ENCODE data around the gene MALAT1. TPM values are rescaled to one million over a fixed set of nuclear protein-coding genes. Genes with fewer than 3 reads are reported as not detected.

The MALAT1 gene
- total and polyA plus RNA-seq, 2 experiments from 2014 or later, result 7,439 to 16,838 TPM

GRCh38 chr11:65493367-65494176 is 5.3 kb upstream of the MALAT1 start:
- peaks cover 5% of the 10 kb centered on the region for H3K36me3 ChIP-seq
- DNase-seq (ENCODE audit: low read depth in 1 of 2, low spot score in 1 of 2), result peak in 1 of 2 donors; percentile 93
- H3K27ac ChIP-seq, result peak overlapping the region; percentile 100
- TF ChIP-seq, protein P1, sequence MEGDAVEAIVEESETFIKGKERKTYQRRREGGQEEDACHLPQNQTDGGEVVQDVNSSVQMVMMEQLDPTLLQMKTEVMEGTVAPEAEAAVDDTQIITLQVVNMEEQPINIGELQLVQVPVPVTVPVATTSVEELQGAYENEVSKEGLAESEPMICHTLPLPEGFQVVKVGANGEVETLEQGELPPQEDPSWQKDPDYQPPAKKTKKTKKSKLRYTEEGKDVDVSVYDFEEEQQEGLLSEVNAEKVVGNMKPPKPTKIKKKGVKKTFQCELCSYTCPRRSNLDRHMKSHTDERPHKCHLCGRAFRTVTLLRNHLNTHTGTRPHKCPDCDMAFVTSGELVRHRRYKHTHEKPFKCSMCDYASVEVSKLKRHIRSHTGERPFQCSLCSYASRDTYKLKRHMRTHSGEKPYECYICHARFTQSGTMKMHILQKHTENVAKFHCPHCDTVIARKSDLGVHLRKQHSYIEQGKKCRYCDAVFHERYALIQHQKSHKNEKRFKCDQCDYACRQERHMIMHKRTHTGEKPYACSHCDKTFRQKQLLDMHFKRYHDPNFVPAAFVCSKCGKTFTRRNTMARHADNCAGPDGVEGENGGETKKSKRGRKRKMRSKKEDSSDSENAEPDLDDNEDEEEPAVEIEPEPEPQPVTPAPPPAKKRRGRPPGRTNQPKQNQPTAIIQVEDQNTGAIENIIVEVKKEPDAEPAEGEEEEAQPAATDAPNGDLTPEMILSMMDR (IDR thresholded peaks at IDR 0.05; ENCODE audit: low read depth, low read length), result no peak
- peaks cover 66% of the 10 kb centered on the region for H3K4me1 ChIP-seq (ENCODE audit: low read depth)
- H3K9me3 ChIP-seq (ENCODE audit: low read depth), result no peaks in the 10 kb centered on the region
- H3K4me3 ChIP-seq, result no peak overlapping the region
- H3K27me3 ChIP-seq, result no peaks in the 10 kb centered on the region

GRCh38 chr11:65496304-65497140 is 2.3 kb upstream of the MALAT1 start:
- H3K27me3 ChIP-seq, result no peaks in the 10 kb centered on the region
- peak overlapping the region; percentile 23 for H3K4me3 ChIP-seq
- TF ChIP-seq, protein P1 (IDR thresholded peaks at IDR 0.05; ENCODE audit: low read depth, low read length), result no peak
- no peaks in the 10 kb centered on the region for H3K9me3 ChIP-seq (ENCODE audit: low read depth)
- H3K36me3 ChIP-seq, result peaks cover 15% of the 10 kb centered on the region
- peak in 1 of 2 donors; percentile 77 for DNase-seq (ENCODE audit: low read depth in 1 of 2, low spot score in 1 of 2)
- peak overlapping the region; percentile 100 for H3K27ac ChIP-seq
- peaks cover 47% of the 10 kb centered on the region for H3K4me1 ChIP-seq (ENCODE audit: low read depth)

DNA sequence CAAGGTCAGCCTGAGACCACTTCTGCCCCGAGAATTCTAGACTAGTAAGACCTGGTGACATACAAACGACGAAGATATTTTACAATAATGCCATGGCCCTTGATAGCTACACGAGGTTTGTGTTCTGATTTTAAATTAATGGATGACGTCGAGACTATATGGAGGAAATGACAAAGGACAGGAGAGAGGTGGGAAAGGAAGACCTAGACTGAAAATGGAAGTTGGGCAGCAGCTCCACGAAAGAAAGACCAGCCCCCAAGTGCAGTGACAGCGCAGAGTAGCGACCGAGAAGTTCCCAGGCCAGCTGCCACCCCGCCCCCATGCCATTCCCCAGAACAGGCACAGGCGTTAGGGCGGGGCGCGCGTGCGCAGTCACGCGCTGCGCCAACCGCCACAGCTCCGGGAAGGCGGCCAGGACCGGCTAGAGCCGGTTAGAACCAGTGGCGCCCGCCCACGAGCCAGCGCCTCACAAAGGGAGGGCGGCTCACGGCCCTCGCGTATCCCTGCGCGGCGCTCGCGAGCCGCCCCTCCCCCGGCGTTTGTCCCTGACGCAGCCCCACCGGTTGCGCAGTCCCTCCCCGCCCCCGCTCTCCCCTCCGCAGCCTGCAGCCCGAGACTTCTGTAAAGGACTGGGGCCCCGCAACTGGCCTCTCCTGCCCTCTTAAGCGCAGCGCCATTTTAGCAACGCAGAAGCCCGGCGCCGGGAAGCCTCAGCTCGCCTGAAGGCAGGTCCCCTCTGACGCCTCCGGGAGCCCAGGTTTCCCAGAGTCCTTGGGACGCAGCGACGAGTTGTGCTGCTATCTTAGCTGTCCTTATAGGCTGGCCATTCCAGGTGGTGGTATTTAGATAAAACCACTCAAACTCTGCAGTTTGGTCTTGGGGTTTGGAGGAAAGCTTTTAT is 1.5 kb upstream of the MALAT1 start:
- H3K4me1 ChIP-seq (ENCODE audit: low read depth), result peaks cover 38% of the 10 kb centered on the region
- H3K36me3 ChIP-seq, result peaks cover 24% of the 10 kb centered on the region
- H3K4me3 ChIP-seq, result peak overlapping the region; percentile 99
- TF ChIP-seq, protein P1 (IDR thresholded peaks at IDR 0.05; ENCODE audit: low read depth, low read length), result peak; percentile 9
- H3K9me3 ChIP-seq (ENCODE audit: low read depth), result no peaks in the 10 kb centered on the region
- H3K27me3 ChIP-seq, result no peaks in the 10 kb centered on the region
- DNase-seq (ENCODE audit: low read depth in 1 of 2, low spot score in 1 of 2), result peak; percentile 98 to 100
- peak overlapping the region; percentile 100 for H3K27ac ChIP-seq

DNA sequence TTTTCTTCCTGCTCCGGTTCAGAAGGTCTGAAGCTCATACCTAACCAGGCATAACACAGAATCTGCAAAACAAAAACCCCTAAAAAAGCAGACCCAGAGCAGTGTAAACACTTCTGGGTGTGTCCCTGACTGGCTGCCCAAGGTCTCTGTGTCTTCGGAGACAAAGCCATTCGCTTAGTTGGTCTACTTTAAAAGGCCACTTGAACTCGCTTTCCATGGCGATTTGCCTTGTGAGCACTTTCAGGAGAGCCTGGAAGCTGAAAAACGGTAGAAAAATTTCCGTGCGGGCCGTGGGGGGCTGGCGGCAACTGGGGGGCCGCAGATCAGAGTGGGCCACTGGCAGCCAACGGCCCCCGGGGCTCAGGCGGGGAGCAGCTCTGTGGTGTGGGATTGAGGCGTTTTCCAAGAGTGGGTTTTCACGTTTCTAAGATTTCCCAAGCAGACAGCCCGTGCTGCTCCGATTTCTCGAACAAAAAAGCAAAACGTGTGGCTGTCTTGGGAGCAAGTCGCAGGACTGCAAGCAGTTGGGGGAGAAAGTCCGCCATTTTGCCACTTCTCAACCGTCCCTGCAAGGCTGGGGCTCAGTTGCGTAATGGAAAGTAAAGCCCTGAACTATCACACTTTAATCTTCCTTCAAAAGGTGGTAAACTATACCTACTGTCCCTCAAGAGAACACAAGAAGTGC is 661 bp upstream of the MALAT1 start:
- H3K27me3 ChIP-seq, result no peaks in the 10 kb centered on the region
- peak overlapping the region; percentile 100 for H3K27ac ChIP-seq
- H3K9me3 ChIP-seq (ENCODE audit: low read depth), result no peaks in the 10 kb centered on the region
- peaks cover 32% of the 10 kb centered on the region for H3K36me3 ChIP-seq
- peak; percentile 63 to 84 for DNase-seq (ENCODE audit: low read depth in 1 of 2, low spot score in 1 of 2)
- peaks cover 30% of the 10 kb centered on the region for H3K4me1 ChIP-seq (ENCODE audit: low read depth)
- H3K4me3 ChIP-seq, result peak overlapping the region; percentile 99
- TF ChIP-seq, protein P1 (IDR thresholded peaks at IDR 0.05; ENCODE audit: low read depth, low read length), result no peak

DNA sequence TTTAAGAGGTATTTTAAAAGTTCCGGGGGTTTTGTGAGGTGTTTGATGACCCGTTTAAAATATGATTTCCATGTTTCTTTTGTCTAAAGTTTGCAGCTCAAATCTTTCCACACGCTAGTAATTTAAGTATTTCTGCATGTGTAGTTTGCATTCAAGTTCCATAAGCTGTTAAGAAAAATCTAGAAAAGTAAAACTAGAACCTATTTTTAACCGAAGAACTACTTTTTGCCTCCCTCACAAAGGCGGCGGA is 193 bp upstream of the MALAT1 start:
- DNase-seq (ENCODE audit: low read depth in 1 of 2, low spot score in 1 of 2), result no peak
- Histone ChIP-seq H3K4me1 (ENCODE audit: low read depth) (peaks cover 26% of the 10 kb centered on the region), H3K36me3 (peaks cover 37% of the 10 kb centered on the region), H3K4me3 (peak overlapping the region; percentile 99), H3K9me3 (ENCODE audit: low read depth) (no peaks in the 10 kb centered on the region), H3K27me3 (no peaks in the 10 kb centered on the region), H3K27ac (peak overlapping the region; percentile 100)
- TF ChIP-seq, protein P1 (IDR thresholded peaks at IDR 0.05; ENCODE audit: low read depth, low read length), result no peak

All from cardiac muscle cell (in vitro differentiated cells and primary cell).